GM08714 (cell line): ENCODE data around the gene ABHD14A.
"Not testable (repeated sequence)": the region's sequence is repeated elsewhere in the genome, so short reads cannot be mapped to it uniquely, and the experiment has no call there.

ENCODE experiments used
- H3K4me3 ChIP-seq: fragments of 200-500 bp; sonication (Bioruptor generic); 2 replicates; pipeline ENCODE4 v1.5.1; 2014; ENCODE audit warnings: mild to moderate bottlenecking, low read length, inconsistent platforms
- ZNF274 ChIP-seq: IDR thresholded peaks from 2 replicates; pipeline ENCODE4 v1.6.1; 2012; ENCODE audit warnings: mild to moderate bottlenecking, low read depth, low read length

The ABHD14A gene

DNA sequence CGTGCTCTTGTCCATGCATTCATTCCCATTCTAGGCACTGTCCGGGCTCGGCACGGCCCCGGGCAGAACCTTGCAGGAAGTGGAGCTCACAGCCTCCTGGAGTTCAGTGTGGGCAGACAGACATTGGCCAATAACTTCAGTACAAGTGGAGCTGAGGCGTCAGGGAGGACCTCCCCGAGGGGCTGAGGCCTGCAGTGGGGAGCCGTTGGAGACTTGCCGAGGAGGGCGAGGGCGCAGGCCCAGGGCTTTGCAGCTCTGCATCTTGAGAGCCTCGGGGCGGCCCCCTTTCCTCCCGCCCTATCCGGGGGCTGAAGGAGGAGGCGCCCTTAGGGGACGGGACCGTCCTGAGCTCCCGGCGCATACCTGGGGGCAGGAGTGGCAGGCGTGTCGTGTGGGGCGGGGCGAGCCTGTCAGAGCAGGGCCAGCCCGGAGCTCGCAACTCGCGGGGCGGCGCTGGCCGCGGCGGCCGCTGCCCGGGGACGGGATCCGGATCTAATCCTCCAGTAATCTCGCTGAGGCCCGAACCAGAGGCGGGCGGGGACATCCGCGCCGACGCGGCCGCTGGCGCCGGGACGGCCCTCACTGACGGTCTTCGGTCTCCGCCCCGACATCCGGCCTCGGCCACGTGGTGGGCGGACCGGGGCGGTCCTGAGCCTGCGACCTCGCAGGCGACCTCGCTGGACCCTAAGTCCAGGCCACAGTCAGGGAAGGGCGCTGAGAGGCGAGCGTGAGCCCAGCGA is 8.1 kb downstream of the ABHD14A start, which contains the start of gene ACY1:
Gene ACY1 (plus strand): TSS at position 698 of the 740 bp plus-strand sequence. CDS start 530 bp downstream, outside the sequence.
- no peak for TF ChIP-seq ZNF274
- H3K4me3 ChIP-seq, result peak within 1 kb of the TSS; percentile 68; the same call in 1 of the 2 replicates

DNA sequence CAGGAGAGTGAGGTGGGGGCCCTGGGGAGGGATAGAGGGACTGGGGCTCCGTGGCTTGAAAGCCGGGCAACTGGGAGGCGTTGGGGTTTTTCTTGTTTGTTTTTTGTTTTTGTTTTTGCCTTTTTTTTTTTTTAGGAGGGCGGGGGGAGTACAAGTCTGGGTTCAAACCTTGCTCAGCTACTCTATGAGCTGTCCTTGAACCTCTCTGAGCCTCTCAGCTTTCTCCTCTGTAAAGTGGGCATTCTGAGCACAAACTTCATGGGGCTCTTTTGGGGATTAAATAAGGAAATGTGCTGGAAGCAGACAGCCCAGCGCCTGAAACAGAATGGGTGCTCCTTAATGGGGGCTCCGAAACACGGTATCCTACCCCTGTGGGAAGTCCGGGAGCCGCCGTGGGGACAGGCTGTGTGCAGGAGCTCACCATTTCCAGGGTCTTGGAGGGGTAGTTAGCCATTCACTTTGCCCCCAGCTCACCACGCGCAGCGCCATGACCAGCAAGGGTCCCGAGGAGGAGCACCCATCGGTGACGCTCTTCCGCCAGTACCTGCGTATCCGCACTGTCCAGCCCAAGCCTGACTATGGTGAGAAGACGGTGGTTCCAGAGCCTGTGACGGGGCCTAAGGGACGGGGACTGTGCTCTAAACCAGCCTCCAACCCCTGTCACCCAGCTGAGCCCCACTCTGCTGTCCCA is 8.9 kb downstream of the ABHD14A start:
- H3K4me3 ChIP-seq, result peak overlapping the region; percentile 68; the same call in 1 of the 2 replicates
- no peak for TF ChIP-seq ZNF274

DNA sequence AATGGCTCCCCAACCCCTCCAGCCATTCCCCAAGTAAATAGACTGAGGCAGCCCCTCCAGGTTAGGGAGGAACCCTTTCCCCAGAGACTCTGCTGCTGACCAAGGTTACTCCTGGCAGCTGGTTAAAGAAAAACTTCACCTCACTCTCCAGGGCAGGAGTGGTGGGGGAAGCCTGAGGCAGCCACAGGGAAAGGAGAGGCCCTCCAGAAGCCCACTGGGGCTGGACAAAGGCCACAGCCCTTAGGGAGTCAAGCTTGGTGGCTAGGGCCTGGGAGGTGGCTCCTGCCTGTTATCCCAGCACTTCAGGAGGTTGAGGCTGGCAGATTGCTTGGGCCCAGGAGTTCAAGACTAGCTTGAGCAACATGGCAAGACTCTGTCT is 9.4 kb downstream of the ABHD14A start:
- TF ChIP-seq ZNF274, result no peak
- no peak overlapping the region for H3K4me3 ChIP-seq

DNA sequence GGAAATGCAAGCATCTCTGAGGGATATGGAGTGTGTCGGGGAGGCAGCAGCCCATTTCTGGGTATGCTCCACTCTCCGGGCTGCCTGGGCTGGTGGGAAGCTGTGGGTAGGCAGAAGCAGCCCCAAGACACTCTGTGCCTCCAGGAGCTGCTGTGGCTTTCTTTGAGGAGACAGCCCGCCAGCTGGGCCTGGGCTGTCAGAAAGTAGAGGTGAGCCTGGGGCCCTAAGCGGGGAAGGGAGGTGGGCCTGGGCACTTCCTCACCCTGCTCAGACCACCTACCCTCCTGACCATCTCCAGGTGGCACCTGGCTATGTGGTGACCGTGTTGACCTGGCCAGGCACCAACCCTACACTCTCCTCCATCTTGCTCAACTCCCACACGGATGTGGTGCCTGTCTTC is 10.2 kb downstream of the ABHD14A start:
- no peak overlapping the region for H3K4me3 ChIP-seq
- TF ChIP-seq ZNF274, result no peak

DNA sequence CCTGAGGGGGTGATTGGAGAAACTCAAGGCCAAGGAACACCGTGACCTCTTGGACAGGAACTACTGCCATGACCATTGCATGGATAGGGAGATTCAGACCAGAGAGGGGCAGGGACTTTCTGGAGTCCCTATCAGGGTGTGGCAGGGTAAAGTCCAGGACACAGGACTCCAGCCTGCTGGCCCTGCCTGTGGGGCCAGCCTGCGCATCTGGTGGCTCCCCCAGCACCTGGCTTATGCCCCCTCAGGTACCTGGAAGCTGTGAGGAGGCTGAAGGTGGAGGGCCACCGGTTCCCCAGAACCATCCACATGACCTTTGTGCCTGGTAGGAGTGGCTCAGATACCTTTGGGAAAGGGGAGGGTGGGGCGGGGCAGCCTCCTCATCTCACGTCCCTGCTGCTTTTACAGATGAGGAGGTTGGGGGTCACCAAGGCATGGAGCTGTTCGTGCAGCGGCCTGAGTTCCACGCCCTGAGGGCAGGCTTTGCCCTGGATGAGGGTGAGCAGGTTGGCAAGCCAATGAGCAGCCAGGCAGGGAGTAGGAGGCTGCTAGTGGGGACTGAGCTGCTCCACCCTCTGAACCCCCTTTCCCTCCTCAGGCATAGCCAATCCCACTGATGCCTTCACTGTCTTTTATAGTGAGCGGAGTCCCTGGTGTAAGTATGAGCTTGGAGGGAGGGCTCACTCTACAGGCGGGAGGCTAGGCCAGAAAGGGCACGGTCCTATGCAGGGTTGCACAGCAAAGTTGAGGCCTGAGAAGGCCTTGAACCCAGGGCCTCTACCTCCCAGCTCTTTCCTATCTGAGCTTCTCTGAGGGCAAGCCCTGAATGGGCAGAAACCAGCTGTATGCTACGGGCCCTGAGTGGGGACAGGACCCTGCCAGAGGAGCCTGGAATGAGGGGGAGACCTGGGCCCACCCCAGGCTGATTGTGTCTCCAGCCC is 11.4 kb downstream of the ABHD14A start:
- no peak for TF ChIP-seq ZNF274
- no peak overlapping the region for H3K4me3 ChIP-seq

DNA sequence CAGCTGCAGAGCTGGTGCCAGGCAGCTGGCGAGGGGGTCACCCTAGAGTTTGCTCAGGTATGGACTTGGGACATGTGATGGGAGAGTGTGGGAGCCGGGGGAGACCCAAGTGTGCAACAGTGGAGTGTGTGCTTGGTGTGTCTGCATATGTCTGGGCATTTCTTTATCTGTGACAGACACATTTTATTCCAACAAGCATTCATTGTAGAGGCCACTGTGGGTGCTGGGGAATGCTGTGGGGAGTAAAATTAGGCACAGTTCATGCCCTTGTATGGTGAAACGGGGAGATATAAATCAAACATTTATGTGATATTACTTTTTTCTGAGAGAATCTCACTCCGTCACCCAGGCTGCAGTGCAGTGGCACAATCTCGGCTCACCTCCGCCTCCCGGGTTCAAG is 12.7 kb downstream of the ABHD14A start:
- no peak overlapping the region for H3K4me3 ChIP-seq
- TF ChIP-seq ZNF274, result no peak

DNA sequence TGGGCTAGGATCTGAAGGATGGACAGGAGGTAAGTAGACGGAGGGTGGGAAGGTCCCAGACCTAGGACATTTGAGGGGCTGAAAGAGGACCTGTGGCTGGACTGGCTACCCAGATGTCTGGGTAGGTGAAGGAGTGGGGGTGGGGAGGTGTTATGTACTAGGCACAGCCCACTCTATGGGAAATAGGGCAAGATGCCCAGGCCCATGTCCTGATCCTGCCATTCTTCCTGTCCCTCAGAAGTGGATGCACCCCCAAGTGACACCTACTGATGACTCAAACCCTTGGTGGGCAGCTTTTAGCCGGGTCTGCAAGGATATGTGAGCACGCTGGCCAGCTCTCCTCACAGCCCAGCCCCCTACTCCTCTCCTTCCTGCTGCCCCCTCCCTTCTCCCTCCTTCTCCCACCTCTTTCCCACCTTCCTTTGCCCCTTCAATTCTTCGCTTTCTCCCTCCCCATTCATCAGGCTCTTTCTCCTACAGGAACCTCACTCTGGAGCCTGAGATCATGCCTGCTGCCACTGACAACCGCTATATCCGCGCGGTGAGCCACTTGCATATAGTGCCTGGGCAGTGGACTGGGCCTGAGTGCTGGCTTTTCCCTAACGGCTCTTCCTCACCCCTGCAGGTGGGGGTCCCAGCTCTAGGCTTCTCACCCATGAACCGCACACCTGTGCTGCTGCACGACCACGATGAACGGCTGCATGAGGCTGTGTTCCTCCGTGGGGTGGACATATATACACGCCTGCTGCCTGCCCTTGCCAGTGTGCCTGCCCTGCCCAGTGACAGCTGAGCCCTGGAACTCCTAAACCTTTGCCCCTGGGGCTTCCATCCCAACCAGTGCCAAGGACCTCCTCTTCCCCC is 13.7 kb downstream of the ABHD14A start:
- no peak overlapping the region for H3K4me3 ChIP-seq
- no peak for TF ChIP-seq ZNF274

DNA sequence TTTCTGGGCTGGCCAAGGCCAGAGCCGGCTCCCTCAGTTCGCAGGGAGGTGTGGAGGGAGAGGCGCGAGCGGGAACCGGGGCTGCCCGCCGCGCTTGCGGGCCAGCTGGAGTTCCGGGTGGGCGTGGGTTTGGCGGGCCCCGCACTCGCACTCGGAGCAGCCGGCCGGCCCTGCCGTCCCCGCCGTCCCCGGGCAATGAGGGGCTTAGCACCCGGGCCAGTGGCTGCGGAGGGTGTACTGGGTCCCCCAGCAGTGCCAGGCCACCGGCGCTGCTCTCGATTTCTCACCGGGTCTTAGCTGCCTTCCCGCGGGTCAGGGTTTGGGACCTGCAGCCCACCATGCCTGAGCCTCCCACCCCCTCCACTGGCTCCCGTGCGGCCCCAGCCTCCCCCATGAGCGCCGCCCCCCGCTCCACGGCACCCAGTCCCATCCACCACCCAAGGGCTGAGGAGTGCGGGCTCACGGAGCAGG is 15.7 kb downstream of the ABHD14A start:
- H3K4me3 ChIP-seq, result not testable (repeated sequence)

DNA sequence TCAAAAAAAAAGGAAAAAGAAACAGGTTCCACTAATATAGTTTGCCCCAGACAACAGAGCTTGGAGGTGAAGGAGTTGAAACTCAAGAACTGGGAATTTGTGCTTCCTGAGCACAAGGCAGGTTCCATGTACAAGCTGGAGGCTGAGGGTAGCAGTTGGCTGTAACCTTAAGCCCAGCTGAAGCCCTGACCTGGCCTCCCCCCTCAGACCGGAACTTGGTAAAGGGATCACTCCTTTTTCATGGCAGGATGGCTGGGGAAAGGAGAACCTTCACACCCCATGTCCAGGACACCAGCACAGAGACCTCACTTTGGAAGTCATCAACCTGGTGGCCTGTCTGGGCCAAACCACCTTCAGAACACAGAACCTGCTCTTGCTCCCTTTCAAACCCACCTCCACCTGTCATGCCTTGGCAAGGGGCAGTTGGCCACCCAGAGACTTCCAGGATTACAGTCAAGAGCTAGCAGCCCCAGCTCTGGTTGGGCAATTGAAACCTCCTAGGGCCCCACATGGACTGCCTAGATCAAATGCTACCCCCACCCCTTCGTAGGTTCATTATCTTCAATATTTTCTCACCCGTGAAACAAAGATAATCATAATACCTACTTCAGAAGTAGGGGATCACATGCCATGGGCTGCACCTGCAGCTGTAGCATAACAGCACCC is 17.3 kb downstream of the ABHD14A start:
- H3K4me3 ChIP-seq, result no peak overlapping the region
- TF ChIP-seq ZNF274, result no peak

DNA sequence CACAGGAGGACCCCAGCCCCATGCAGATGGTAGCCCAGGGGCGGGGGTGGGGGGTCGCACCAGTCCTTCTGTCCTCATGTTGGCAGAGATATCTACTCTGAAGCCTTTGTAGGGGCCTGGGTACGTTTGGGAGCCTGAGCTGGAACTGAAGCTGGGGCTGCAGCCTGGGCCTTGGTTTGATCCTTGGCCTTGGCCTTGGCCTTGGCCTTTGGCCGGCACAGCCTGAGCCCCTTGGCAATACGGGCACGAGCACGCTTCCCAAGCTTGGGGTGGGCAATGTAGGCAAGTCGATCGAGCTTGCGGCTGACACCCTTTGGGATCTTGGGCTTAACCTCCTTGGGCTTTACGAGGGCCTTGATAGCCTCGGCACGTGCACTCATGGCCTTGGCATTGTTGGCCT is 18.8 kb downstream of the ABHD14A start:
- not testable (repeated sequence) for H3K4me3 ChIP-seq

DNA sequence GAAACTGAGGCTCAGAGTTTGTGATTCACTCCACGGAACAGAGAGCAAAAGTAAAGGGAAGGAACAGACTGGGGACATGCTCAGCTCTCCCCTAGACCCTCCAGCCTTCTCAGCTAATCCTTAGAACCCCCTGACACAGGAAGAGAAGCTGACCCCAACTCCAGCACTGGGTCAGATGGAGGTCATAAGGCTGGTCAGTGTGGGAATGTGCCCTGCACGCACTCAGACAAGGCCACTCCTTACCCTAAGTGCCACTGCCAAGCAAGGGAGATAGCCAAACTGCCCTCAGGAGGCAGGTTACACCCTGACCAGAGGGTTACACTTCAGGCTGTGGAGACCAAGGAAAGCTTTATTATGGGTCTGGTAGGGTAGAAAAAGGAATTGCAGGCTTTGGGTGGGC is 19.7 kb downstream of the ABHD14A start:
- TF ChIP-seq ZNF274, result no peak
- H3K4me3 ChIP-seq, result peak overlapping the region; percentile 80

DNA sequence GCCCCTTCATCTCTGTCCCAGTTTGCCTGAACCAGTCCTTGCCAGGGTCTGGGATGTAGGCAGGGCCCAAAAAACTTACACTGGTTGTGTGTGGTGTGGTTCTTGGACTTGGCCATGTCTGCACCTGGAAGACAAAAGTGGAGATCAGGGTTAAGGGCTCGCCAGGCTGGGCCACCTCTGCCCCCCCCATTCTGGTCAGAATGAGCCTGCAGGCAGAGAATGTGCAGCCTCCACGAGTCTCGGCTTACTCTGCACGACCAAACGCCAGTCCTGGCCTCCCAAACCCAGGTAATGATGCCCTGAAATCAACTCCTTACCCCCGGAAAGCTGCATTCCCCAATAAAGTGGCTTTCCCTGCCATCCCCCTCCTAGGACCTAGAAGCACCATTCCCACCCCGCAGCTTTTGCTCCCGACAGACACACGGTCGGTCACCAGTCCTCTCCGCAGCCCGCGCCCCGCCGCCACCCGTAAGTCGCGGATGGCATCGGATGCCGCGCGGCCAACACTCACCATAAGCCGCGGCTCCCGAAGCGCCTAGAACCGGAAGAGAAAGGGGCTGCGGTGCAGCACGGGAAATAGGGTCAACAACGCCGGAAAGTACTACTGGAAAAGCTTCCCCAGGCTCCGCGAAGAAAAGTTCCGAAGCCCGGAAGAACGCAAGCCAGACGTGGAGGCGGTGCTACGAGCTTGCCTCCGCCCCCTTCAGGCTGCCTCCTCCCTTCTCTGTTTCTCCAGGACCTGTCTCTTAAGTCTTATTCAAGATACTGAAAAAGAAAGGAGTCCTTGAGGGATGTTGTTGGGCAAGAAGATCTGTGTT is 20.7 kb downstream of the ABHD14A start, which contains the start of gene RPL29:
Gene RPL29 (minus strand): TSS at position 550 of the 818 bp plus-strand sequence. CDS start 434 bp downstream, at position 116.
- peak within 1 kb of the TSS; percentile 80 for H3K4me3 ChIP-seq
- no peak for TF ChIP-seq ZNF274
